CD4-positive, alpha-beta T cell treated with Interleukin-4 for 1 hour (primary cell): Measurements from ENCODE around the gene DCDC1.

ENCODE experiments used
- DNase-seq, 2 donors: peaks; one replicate each; pipeline ENCODE4 v3.0.0-alpha.2; 2020 to 2022

The DCDC1 gene

GRCh38 chr11:31231601-31232000, 137.9 kb downstream of the DCDC1 start:
- no peak for DNase-seq

DNA sequence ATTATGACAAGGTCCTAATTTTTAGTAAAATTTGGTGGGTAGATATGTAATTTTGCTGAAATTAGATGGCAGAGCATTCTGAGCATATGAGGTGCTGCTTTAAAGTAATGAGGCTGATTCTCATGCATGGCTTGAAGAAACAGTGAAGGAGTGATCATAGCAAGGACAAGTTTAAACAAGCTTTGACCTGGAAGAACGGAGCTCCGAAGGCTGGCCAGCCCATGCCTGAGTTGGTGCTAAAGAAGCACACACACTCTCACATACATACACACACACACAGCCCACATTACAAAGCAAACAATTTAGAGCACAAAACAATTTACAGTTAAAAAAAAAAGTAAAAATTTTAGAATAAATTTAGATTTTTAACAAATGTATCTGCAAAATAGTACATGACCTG, 150.7 kb downstream of the DCDC1 start:
- no peak for DNase-seq

GRCh38 chr11:31214372-31214771, 155.2 kb downstream of the DCDC1 start:
- DNase-seq, result no peak

DNA sequence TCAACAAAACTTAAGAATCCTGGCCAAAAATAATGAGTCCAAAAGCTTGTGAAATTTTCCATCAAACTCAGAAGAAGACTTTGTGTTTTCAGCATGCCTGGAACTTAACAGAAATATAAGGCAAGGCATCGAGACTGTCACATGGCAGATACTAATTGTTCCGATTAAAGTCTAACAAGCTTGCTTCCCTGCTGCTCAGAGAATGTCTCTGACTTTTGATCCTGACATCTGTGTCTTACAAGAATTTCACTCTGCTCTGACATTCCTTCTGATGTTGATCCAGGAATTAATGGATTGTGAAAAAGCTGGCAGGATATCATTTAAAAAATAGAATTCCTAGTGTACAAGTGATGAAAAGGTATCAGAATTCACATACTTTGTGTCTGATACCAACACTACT, 170.2 kb downstream of the DCDC1 start:
- DNase-seq, result no peak

- no peak for DNase-seq
Observed at GRCh38 chr11:31173926-31174680, 195.4 kb downstream of the DCDC1 start.

DNA sequence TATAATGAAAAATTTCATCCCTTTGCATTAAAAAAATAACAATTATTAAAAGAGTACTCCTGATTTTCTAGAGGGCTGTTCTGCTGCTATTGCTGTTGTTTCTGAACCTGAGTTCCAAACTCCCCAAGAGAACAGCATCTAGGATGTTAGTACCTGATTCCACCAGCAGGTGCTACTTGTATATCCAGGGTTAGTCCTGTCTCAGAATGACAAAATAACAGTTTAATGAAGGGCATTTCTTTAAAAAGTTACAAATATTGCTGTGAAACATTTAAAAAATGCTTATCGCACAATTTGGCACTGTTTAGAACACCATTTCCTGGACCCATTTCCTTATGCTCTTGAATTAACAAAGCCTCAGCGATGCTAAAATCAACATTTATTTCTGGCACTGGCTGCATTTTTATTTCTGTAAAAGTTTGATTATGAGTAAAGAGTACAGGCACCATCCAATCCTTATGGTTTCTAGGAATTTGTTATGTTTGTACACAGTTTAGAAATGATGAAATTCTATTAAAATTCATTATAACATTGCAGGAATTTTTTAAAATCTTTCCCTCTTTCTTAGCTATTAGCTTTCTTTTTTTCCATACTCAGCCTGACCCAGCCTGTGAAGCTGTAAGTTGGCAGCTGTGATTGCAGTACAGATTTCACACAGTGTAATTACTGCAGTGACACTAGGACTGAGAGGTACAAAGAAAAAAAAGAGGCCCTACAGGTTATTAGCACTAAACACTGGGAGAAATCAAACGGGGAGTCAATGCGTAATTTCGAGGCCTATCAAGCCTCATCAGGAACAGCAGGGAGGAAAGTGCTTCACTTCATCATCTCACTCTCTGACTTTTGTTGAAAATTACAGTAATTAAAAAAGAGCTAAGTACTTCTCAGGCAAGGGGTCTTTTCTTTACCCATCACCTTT, 208.8 kb downstream of the DCDC1 start:
- DNase-seq, result no peak

DNA sequence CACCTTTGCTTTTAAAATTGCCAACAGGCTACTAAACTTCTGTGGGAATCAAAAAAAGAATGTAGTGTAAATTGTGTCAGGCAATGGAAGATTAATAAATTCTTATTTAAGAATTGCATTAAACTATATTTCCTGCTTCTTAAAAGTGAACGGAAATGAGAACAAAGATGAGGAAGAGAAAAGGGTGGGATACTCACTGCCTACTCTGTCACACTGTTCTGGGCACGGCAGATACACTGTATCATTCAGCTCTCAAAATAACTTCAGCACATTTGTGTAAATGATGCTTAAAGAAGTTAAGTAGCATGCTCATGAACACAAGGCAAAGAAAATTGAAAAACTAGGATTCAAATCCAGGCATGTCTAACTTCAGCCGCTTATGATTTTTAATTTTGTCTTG, 218.7 kb downstream of the DCDC1 start:
- DNase-seq, result no peak

GRCh38 chr11:31150011-31150410, 219.5 kb downstream of the DCDC1 start:
- DNase-seq, result no peak

DNA sequence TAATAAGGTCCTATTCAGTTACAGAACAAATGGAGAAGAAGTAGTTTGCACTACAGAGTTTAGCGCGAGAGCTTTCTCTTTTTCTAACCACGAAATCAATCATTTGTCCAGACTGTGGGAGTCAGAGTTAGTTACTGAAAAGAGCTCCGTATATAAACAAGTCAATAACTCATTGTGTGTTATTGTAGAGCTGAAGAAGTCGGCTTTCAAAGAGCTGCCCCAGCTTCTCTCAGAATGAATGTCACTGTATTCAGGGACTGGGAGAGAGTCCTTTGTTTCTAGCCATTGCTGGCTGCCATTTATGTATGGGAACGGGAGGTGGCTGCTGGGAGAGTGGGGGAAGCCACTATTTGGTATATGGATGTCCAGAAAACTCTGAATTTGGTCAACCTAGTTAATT, 227.8 kb downstream of the DCDC1 start:
- DNase-seq, result no peak

DNA sequence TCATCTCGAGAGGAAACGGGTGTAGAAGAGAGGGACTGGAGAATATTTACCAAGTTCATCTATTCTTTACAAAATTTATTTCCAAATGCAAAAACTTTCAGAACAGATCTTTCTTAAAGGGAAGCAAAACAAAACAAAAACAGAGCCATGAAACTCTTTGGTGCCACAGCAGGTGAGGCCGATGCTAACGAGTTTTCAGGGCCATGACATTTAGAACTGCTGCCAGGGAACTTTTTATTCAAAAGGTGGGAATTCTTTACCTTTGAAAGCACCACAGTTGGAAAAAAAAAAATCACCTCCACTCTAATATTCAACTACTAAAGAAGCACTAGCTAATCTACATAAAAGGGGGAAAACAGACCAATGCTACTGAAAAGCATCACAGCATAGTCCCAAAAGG, 230.1 kb downstream of the DCDC1 start:
- no peak for DNase-seq

- DNase-seq, result no peak
Observed at GRCh38 chr11:31132531-31133421, 236.8 kb downstream of the DCDC1 start.

GRCh38 chr11:31131760-31132159, 237.8 kb downstream of the DCDC1 start:
- no peak for DNase-seq

DNA sequence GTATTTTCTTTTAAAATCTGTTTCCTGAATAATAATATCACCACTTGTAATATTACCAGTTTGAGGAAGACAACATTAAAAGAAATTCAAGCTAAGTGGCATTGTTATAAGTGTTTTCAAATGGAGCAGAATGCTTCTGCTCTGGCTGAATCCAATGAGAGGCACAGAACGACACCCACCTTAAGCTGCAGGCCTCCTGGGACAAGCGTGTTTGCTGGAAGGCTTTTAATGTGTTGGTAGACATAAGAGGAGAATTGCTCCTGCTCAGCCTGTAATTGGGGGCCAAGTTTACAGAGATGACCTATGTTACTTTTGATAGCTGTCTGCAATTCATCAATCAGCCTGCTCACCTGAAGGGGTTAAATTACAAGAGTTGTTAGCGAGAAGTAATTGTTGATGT, 242.2 kb downstream of the DCDC1 start:
- DNase-seq, result no peak

GRCh38 chr11:31120428-31120827, 249.1 kb downstream of the DCDC1 start:
- DNase-seq, result no peak

- DNase-seq, result no peak
Observed at GRCh38 chr11:31118566-31118965, 251.0 kb downstream of the DCDC1 start.

DNA sequence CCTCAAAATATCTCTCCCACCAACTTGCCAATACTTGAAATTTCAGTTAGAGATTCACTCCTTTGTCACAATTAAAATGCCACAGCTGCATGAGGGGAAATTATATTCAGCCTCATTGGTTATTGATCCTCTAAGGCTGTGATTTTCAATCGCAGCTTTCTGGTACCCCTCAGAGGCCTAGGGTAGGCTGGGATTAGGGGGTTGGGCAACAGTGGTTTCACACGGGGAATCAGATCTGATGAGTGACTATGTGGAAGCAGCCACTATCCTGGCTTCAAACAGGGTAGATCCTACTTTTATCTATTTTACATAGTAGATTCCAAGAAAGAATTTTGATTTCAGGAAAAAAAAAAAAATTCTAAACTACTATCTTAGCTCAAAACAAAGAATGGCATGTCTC, 252.5 kb downstream of the DCDC1 start:
- no peak for DNase-seq

DNA sequence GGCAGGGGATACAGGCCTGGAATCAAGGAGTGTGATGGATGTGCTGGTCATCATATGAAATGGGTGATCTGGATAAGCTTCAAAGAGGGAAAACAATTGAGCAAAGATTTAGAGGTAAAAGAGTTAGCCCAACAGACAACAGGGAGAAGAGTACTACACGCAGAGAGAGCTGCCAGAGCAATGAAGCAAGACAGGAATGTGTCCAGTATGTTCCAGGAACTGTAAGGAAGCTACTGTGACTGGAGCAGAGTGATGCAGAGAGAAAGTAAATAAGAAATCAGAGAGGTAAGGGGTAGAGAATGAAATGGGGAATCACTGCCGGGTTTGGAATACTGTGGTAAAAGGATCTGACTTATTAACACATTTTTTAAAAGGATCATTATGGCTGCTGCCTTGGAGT, 255.1 kb downstream of the DCDC1 start:
- DNase-seq, result no peak

GRCh38 chr11:31110830-31111229, 258.7 kb downstream of the DCDC1 start:
- no peak for DNase-seq

- DNase-seq, result no peak
Observed at GRCh38 chr11:31109446-31109845, 260.1 kb downstream of the DCDC1 start.

DNA sequence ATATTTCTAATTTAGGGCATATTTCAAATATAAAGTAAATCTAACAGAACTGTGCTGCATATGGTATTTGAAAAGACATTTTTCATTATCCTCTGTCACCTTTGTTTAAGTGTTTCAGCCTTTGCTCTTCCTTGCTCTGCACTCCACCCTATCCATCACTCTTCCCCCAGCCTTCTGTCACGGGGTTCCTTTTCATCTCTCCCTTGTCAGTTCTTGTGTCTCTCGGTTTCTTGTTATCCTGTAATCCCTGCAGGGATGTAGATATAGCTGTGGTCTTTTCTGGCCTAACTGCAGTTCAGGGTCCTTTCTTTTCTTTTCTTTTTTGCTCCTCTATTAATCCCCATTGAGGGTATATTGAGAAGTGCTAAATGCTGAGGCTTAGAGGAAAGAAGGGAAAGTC, 261.9 kb downstream of the DCDC1 start:
- DNase-seq, result no peak

DNA sequence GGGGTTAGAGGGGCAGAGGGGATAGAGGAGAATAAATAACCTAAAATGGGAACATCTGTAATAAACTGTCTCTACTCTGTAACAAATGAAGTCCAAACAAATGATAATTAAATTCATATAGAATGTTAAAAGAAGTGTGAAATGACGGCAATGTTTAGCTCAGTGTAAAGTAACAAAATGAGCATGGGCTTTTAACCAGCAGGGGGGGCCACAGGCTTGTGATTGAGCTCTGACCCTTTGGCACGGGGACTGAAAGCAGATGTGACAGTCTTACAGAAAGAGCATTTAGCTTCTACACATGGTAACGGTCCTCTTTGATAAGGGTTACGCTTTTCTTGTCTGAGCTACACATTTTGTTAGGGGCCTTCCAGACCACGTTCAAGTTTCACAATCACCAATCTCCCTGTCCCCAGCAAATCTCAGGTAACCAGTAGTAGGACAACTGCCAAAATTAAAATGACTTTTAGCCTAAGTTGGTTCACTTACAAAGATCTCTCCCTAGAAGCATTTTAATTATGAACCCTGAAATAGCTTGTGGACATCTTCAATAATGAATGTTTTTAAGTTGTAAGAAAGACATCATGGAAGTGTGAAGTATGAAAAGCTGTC, 262.5 kb downstream of the DCDC1 start:
- peak; percentile 5 to 16 for DNase-seq

GRCh38 chr11:31106326-31106725, 263.2 kb downstream of the DCDC1 start:
- DNase-seq, result no peak

DNA sequence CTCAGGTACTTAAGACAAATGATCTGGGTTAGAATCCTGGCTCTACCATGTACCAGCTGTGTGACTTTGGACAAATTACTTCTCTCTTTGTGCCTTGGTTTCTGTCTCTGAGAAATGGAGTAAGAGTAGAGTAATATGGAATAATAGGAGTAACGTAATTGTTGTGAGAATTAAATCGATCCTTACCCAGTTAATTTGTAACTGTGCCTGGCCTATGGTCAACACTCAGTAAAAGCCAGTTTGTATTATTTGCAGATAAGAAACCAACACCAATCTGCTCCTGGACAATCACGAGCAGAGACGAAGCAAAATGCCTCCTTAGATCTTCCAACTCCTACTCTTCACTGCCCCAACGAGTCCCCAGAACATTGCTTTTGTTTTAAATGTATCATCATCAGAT, 266.7 kb downstream of the DCDC1 start:
- DNase-seq, result no peak
